Left ventricle myocardium inferior (tissue), 1 donor: Measurements from ENCODE around the gene SLC1A1. TPM values are rescaled to one million over a fixed set of nuclear protein-coding genes. Genes with fewer than 3 reads are reported as not detected.

Experiments used
- DNase-seq: peaks from one replicate; pipeline ENCODE4 v3.0.0-alpha.2; 2020
- H3K27ac ChIP-seq: fragments of 200-600 bp; replicated peaks from 2 replicates; pipeline ENCODE4 v1.8.0; 2021
- H3K27me3 ChIP-seq: fragments of 200-600 bp; 2 replicates; pipeline ENCODE4 v1.8.0; 2021; ENCODE audit warnings: low read depth
- H3K36me3 ChIP-seq: fragments of 200-600 bp; 2 replicates; pipeline ENCODE4 v1.8.0; 2021
- H3K4me1 ChIP-seq: fragments of 200-600 bp; 2 replicates; pipeline ENCODE4 v1.8.0; 2021
- H3K4me3 ChIP-seq: fragments of 200-600 bp; 2 replicates; pipeline ENCODE4 v1.8.0; 2021; ENCODE audit warnings: mild to moderate bottlenecking, moderate library complexity
- H3K9me3 ChIP-seq: fragments of 200-600 bp; replicated peaks from 2 replicates; pipeline ENCODE4 v1.8.0; 2021
- intact Hi-C: fragments of 100-400 bp; cut with micrococcal nuclease; formaldehyde crosslinking; loops from one replicate; pipeline ENCODE4 v1.11.0; 2022
- total RNA-seq: library from RNA; stranded (reverse); fragmentation: NEBNext Ultra II Directional; extraction: Animal tissue kit (Norgen Biotek cat#: 25700); gene quantifications from one replicate; pipeline ENCODE4 v1.2.1, GENCODE V29; 2021
- TF ChIP-seq, protein P1 (sequence below): fragments of 200-600 bp; IDR thresholded peaks from 2 replicates; pipeline ENCODE4 v1.8.0; 2021; ENCODE audit warnings: antibody characterized with exemption, mild to moderate bottlenecking, borderline replicate concordance
- donor health status: DM: no; HTN: yes; CAD: no; lungs with severe emphysema.

Gene SLC1A1
- total RNA-seq, 1 donor from 2014 or later: 3.1 TPM

DNA sequence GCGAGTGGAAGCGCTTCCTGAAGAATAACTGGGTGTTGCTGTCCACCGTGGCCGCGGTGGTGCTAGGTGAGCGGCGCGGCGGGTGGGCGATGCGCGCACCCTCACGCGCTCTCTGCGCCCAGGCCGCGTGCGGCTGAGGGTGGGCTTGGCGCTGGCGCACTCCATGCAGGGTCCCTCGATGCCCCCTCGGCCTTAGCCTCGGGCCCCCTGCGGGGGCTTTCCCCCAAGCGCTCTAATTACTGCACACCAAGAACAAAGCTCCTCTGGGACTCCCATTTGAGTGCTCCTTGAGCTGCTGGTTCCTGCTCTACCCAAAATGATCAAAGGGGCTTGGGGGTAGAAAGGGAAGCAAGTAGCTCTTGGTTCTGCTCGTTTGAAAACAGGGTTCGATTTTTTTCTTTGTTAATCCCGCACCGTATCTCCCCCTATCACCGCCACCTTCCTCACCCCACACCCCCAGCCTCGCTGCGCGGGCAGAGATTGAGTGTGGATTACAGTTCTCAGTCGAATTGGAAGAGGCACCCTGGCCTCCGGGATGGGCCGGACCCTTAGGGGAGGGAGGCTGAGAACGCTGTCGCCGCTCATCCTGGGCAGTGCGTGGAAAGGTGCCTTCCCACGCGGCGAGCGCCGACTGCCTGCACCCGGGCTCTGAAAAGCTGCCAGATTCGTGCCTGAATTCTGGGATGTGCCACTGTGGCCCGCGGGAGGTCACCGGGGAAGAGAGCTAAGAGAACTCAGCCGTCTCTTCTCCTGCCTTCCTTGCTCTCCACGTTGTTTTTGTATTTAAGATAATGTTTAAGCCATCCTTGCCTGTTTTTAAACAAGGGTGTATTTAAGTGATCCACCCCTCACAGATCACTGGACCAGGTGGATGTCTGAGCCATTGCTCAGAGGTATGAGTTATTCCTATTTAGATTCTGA lies 697 bp downstream of the SLC1A1 start:
- H3K4me1 ChIP-seq: peaks cover 26% of the 10 kb centered on the region
- H3K27me3 ChIP-seq: peaks cover 32% of the 10 kb centered on the region
- no peak for DNase-seq
- peak overlapping the region; percentile 75 for H3K27ac ChIP-seq
- no peaks in the 10 kb centered on the region for H3K9me3 ChIP-seq
- peak overlapping the region; percentile 89 for H3K4me3 ChIP-seq
- TF ChIP-seq, protein P1, sequence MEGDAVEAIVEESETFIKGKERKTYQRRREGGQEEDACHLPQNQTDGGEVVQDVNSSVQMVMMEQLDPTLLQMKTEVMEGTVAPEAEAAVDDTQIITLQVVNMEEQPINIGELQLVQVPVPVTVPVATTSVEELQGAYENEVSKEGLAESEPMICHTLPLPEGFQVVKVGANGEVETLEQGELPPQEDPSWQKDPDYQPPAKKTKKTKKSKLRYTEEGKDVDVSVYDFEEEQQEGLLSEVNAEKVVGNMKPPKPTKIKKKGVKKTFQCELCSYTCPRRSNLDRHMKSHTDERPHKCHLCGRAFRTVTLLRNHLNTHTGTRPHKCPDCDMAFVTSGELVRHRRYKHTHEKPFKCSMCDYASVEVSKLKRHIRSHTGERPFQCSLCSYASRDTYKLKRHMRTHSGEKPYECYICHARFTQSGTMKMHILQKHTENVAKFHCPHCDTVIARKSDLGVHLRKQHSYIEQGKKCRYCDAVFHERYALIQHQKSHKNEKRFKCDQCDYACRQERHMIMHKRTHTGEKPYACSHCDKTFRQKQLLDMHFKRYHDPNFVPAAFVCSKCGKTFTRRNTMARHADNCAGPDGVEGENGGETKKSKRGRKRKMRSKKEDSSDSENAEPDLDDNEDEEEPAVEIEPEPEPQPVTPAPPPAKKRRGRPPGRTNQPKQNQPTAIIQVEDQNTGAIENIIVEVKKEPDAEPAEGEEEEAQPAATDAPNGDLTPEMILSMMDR: no peak
- intact Hi-C loops: no loop called here
- no peaks in the 10 kb centered on the region for H3K36me3 ChIP-seq

GRCh38 chr9:4491626-4491975 lies 1.3 kb downstream of the SLC1A1 start:
- no peaks in the 10 kb centered on the region for H3K36me3 ChIP-seq
- H3K4me1 ChIP-seq: peaks cover 26% of the 10 kb centered on the region
- H3K4me3 ChIP-seq: peak overlapping the region; percentile 89
- TF ChIP-seq, protein P1: no peak
- intact Hi-C loops: no loop called here
- no peak for DNase-seq
- H3K27ac ChIP-seq: peak overlapping the region; percentile 75
- H3K27me3 ChIP-seq: peaks cover 32% of the 10 kb centered on the region
- no peaks in the 10 kb centered on the region for H3K9me3 ChIP-seq

DNA sequence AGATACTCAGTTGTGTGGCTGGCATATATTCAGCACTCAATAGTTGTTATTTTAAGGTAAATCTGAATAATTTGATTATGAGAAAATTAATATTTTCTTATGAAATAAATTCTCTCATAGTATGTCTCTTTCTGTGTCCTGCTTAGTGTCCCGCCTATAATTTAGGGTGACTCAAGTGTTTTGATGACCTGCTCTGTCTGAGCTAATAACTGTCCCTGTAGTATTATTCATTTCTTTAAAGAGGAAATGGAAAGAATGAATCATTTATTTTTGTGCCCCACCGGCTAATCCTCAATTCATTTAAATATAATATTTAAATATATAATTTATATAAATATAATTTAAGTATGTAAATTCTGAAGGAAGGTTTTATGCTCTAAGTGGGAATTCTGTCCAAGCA lies 4.1 kb downstream of the SLC1A1 start:
- no peak for DNase-seq
- intact Hi-C loops: no loop called here
- Histone ChIP-seq H3K36me3 (no peaks in the 10 kb centered on the region), H3K9me3 (no peaks in the 10 kb centered on the region), H3K4me3 (no peak overlapping the region), H3K27me3 (peaks cover 32% of the 10 kb centered on the region), H3K4me1 (peaks cover 25% of the 10 kb centered on the region), H3K27ac (no peak overlapping the region)
- TF ChIP-seq, protein P1: no peak

DNA sequence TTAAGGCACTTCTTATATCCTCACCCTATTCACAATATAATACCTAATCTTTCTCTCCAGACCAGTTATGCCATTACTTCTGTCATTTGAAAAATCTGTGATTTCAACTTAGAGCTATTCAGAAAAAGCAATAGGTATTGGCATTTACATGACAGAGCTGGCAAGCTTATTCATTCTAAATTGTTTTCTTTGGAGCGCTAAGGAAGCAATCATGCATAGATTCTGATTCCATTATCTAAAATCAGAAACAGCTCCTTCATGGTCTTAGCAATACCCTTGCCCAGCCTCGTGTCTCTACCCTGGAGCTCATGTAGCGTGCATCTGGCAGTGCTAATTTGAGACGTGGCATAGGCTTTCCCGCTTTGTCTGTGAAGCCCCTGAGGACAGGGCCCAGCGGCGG lies 4.5 kb downstream of the SLC1A1 start:
- TF ChIP-seq, protein P1: no peak
- peaks cover 32% of the 10 kb centered on the region for H3K27me3 ChIP-seq

GRCh38 chr9:4495537-4495936 lies 5.3 kb downstream of the SLC1A1 start:
- no peaks in the 10 kb centered on the region for H3K9me3 ChIP-seq
- no peaks in the 10 kb centered on the region for H3K36me3 ChIP-seq
- intact Hi-C loops: no loop called here
- H3K4me1 ChIP-seq: peaks cover 23% of the 10 kb centered on the region
- H3K4me3 ChIP-seq: no peak overlapping the region
- H3K27me3 ChIP-seq: peaks cover 32% of the 10 kb centered on the region
- TF ChIP-seq, protein P1: no peak
- DNase-seq: no peak
- H3K27ac ChIP-seq: no peak overlapping the region

More for the DNA sequence above, 4.5 kb downstream of the SLC1A1 start:
- peaks cover 23% of the 10 kb centered on the region for H3K4me1 ChIP-seq
- H3K36me3 ChIP-seq: no peaks in the 10 kb centered on the region
- H3K27ac ChIP-seq: no peak overlapping the region
- no peak overlapping the region for H3K4me3 ChIP-seq
- intact Hi-C loops: no loop called here
- H3K9me3 ChIP-seq: no peaks in the 10 kb centered on the region
- no peak for DNase-seq
